Neural cell (in vitro differentiated cells): ENCODE results near the gene TSPO. TPM values are rescaled to one million over a fixed set of nuclear protein-coding genes. Genes with fewer than 3 reads are reported as not detected.
A peak's percentile ranks its signal among the peaks of the same experiment; 100 is the strongest.

Experiments used
- H2AFZ ChIP-seq: fragments of 200-600, 300-800 bp; sonication (generic), shearing (Covaris generic); 2 replicates; pipeline ENCODE4 v1.6.0; 2014; ENCODE audit warnings: low read depth, mild to moderate bottlenecking, antibody characterized with exemption, low read length, moderate library complexity
- H3F3A ChIP-seq: fragments of 200-600 bp; shearing (Covaris generic); 2 replicates; pipeline ENCODE4 v1.6.1; 2016; ENCODE audit warnings: mild to moderate bottlenecking, moderate library complexity, mixed read lengths, antibody characterized with exemption, low read length; ENCODE audit not compliant: insufficient read depth, poor library complexity, severe bottlenecking
- H3K27ac ChIP-seq: fragments of 200-600, 300-800 bp; sonication (generic), shearing (Covaris generic); 2 replicates; pipeline ENCODE4 v1.5.1; 2014; ENCODE audit warnings: mild to moderate bottlenecking, low read length, moderate library complexity
- H3K27me3 ChIP-seq: fragments of 300-800, 200-600 bp; sonication (generic), shearing (Covaris generic); 2 replicates; pipeline ENCODE4 v1.6.0; 2014; ENCODE audit warnings: mild to moderate bottlenecking, low read depth, low read length, moderate library complexity; ENCODE audit not compliant: insufficient read depth
- H3K36me3 ChIP-seq: fragments of 300-800, 200-600 bp; sonication (generic), shearing (Covaris generic); 2 replicates; pipeline ENCODE4 v1.5.1; 2014; ENCODE audit warnings: mild to moderate bottlenecking, antibody characterized with exemption, low read length, moderate library complexity; ENCODE audit not compliant: insufficient read depth
- H3K4me2 ChIP-seq: fragments of 300-800, 200-600 bp; sonication (generic), shearing (Covaris generic); 2 replicates; pipeline ENCODE4 v1.6.0; 2014; ENCODE audit warnings: mild to moderate bottlenecking, low read length
- H3K4me3 ChIP-seq: fragments of 300-800, 200-600 bp; sonication (generic), shearing (Covaris generic); 2 replicates; pipeline ENCODE4 v1.5.1; 2014; ENCODE audit warnings: mild to moderate bottlenecking, low read length, moderate library complexity
- H3K79me2 ChIP-seq: fragments of 200-600 bp; shearing (Covaris generic); replicated peaks from 2 replicates; pipeline ENCODE4 v1.6.0; 2014; ENCODE audit warnings: mild to moderate bottlenecking, low read length, moderate library complexity; ENCODE audit not compliant: insufficient read depth
- H3K9ac ChIP-seq: fragments of 300-800, 200-600 bp; sonication (generic), shearing (Covaris generic); 2 replicates; pipeline ENCODE4 v1.6.1; 2016; ENCODE audit warnings: mild to moderate bottlenecking, low read length, mixed read lengths
- H3K9me2 ChIP-seq: fragments of 200-600 bp; shearing (Covaris generic); 2 replicates; pipeline ENCODE4 v1.6.1; 2016; ENCODE audit warnings: mild to moderate bottlenecking, low read length, mixed read lengths; ENCODE audit not compliant: insufficient read depth
- H3K9me3 ChIP-seq: fragments of 200-600, 300-800 bp; sonication (generic), shearing (Covaris generic); 2 replicates; pipeline ENCODE4 v1.6.1; 2016; ENCODE audit warnings: mild to moderate bottlenecking, mixed run types, low read length, moderate library complexity, mixed read lengths
- H4K20me1 ChIP-seq: fragments of 200-600 bp; shearing (Covaris generic); 2 replicates; pipeline ENCODE4 v1.6.1; 2016; ENCODE audit warnings: mild to moderate bottlenecking, mixed run types; ENCODE audit not compliant: insufficient read depth
- EP300 ChIP-seq: fragments of 450-650 bp; conservative IDR thresholded peaks from 2 replicates; pipeline ENCODE4 v1.6.1; 2014; ENCODE audit warnings: antibody characterized with exemption, mild to moderate bottlenecking, moderate library complexity; ENCODE audit not compliant: poor library complexity, severe bottlenecking
- EZH2 ChIP-seq: fragments of 200-600, 300-800 bp; shearing (Covaris generic), sonication (generic); IDR thresholded peaks from 2 replicates; pipeline ENCODE4 v1.6.1; 2014; ENCODE audit warnings: antibody characterized with exemption, low read length, borderline replicate concordance, mild to moderate bottlenecking; ENCODE audit not compliant: insufficient read depth, poor library complexity, severe bottlenecking
- MXI1 ChIP-seq: fragments of 450-650 bp; conservative IDR thresholded peaks from 2 replicates; pipeline ENCODE4 v1.6.1; 2014; ENCODE audit warnings: antibody characterized with exemption, mild to moderate bottlenecking; ENCODE audit not compliant: poor library complexity, severe bottlenecking
- POLR2AphosphoS5 ChIP-seq: IDR thresholded peaks from 2 replicates; pipeline ENCODE4 v1.6.1; 2012
- RAD21 ChIP-seq: fragments of 450-650 bp; conservative IDR thresholded peaks from 2 replicates; pipeline ENCODE4 v1.6.1; 2014; ENCODE audit warnings: antibody characterized with exemption, mild to moderate bottlenecking, moderate library complexity
- REST ChIP-seq: IDR thresholded peaks from 2 replicates; pipeline ENCODE4 v1.6.1; 2012; ENCODE audit warnings: borderline replicate concordance
- SMC3 ChIP-seq: fragments of 450-650 bp; conservative IDR thresholded peaks from 2 replicates; pipeline ENCODE4 v1.6.1; 2014; ENCODE audit warnings: antibody characterized with exemption, mild to moderate bottlenecking, moderate library complexity; ENCODE audit not compliant: poor library complexity
- TAF1 ChIP-seq: IDR thresholded peaks from 2 replicates; pipeline ENCODE4 v1.6.1; 2012; ENCODE audit warnings: low read depth
- polyA plus RNA-seq: library from polyadenylated mRNA; depleted of rRNA; stranded (reverse); fragments of >200 nt; gene quantifications from 2 replicates; pipeline ENCODE4 v1.2.3, GENCODE V29; 2014
- TF ChIP-seq, protein P1 (sequence below): fragments of 450-650 bp; IDR thresholded peaks from 2 replicates; pipeline ENCODE4 v1.5.1; 2014; ENCODE audit warnings: antibody characterized with exemption, mild to moderate bottlenecking, moderate library complexity; ENCODE audit not compliant: poor library complexity, severe bottlenecking

The TSPO gene
- polyA plus RNA-seq, 1 donor from 2014 or later = not detected

DNA sequence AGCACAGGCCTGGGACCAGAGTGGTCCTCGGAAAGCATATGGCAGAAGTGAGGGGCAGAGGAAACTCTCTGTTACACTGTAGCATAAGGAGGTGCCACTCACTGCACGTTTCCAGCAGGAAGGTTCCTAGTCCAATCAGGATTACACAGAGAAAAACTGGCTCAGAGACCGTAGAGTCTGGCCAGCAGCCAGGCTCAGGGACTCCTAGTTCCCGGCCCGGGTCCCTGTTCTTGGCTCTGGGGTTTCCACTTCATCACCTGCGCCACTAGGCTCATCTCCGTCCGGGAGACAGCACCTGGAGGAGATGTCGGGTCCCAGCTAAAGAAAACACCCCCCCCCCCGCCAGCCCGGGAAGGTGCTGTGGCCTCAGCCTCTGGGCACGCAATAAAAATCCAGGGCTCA lies 34.5 kb downstream of the TSPO start:
- Histone ChIP-seq H3K36me3 (no peaks in the 10 kb centered on the region), H3K27me3 (no peaks in the 10 kb centered on the region), H3K27ac (peak overlapping the region; percentile 16), H3F3A (no peaks in the 10 kb centered on the region), H4K20me1 (no peaks in the 10 kb centered on the region), H3K9ac (peak overlapping the region; percentile 58), H3K4me2 (peak overlapping the region; percentile 91), H3K79me2 (no peaks in the 10 kb centered on the region), H3K9me2 (no peaks in the 10 kb centered on the region), H2AFZ (no peak overlapping the region), H3K9me3 (no peaks in the 10 kb centered on the region), H3K4me3 (peak overlapping the region; percentile 79)
- TF ChIP-seq EZH2 (no peak), TAF1 (no peak), RAD21 (no peak), REST (no peak), MXI1 (no peak), SMC3 (no peak), POLR2AphosphoS5 (no peak), EP300 (no peak)
- TF ChIP-seq, protein P1, sequence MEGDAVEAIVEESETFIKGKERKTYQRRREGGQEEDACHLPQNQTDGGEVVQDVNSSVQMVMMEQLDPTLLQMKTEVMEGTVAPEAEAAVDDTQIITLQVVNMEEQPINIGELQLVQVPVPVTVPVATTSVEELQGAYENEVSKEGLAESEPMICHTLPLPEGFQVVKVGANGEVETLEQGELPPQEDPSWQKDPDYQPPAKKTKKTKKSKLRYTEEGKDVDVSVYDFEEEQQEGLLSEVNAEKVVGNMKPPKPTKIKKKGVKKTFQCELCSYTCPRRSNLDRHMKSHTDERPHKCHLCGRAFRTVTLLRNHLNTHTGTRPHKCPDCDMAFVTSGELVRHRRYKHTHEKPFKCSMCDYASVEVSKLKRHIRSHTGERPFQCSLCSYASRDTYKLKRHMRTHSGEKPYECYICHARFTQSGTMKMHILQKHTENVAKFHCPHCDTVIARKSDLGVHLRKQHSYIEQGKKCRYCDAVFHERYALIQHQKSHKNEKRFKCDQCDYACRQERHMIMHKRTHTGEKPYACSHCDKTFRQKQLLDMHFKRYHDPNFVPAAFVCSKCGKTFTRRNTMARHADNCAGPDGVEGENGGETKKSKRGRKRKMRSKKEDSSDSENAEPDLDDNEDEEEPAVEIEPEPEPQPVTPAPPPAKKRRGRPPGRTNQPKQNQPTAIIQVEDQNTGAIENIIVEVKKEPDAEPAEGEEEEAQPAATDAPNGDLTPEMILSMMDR = no peak

GRCh38 chr22:43186272-43187170 lies 35.2 kb downstream of the TSPO start, which contains the start of gene TTLL12:
Gene TTLL12 (minus strand): TSS chr22:43187134. CDS start chr22:43187069, 65 bp downstream.
- peak within 1 kb of the TSS; percentile 80 for H3K27ac ChIP-seq
- no peaks in the 10 kb centered on the region for H3F3A ChIP-seq
- H3K4me3 ChIP-seq = peak within 1 kb of the TSS; percentile 79

More at GRCh38 chr22:43186272-43187170, 35.2 kb downstream of the TSPO start, which contains the start of gene TTLL12:
- no peaks in the 10 kb centered on the region for H3K9me3 ChIP-seq
- H2AFZ ChIP-seq = peak within 1 kb of the TSS; percentile 84
- no peaks in the 10 kb centered on the region for H3K79me2 ChIP-seq
- H3K9ac ChIP-seq = peak within 1 kb of the TSS; percentile 61
- H3K9me2 ChIP-seq = no peaks in the 10 kb centered on the region
- no peaks in the 10 kb centered on the region for H4K20me1 ChIP-seq
- no peaks in the 10 kb centered on the region for H3K27me3 ChIP-seq
- H3K4me2 ChIP-seq = peak within 1 kb of the TSS; percentile 91
- H3K36me3 ChIP-seq = no peaks in the 10 kb centered on the region
- TF ChIP-seq POLR2AphosphoS5 (peak; percentile 42), SMC3 (peak; percentile 41), RAD21 (no peak), EP300 (peak; percentile 47), REST (no peak), EZH2 (no peak), MXI1 (peak; percentile 98), TAF1 (no peak)
- TF ChIP-seq, protein P1 = peak; percentile 48
